GM23338 (cell line): ENCODE measurements around the gene ASPG. TPM values are rescaled to one million over a fixed set of nuclear protein-coding genes. Genes with fewer than 3 reads are reported as not detected.

ENCODE experiments used
- ATAC-seq: fragments of 200-7000 bp; cut with Tn5 transposase; 3 replicates; pipeline ENCODE4 v1.9.1; 2020
- DNase-seq: peaks from one replicate; pipeline ENCODE4 v3.0.0-alpha.2; 2015; ENCODE audit warnings: low spot score
- H2AFZ ChIP-seq: fragments of 200-600 bp; sonication (generic); 2 replicates; pipeline ENCODE4 v1.8.0; 2016; ENCODE audit warnings: antibody characterized with exemption, mild to moderate bottlenecking, moderate library complexity
- H3F3A ChIP-seq: fragments of 200-600 bp; sonication (generic); replicated peaks from 2 replicates; pipeline ENCODE4 v1.8.0; 2017; ENCODE audit warnings: antibody characterized with exemption, mixed run types, low read depth
- H3K27ac ChIP-seq: fragments of 200-600 bp; sonication (generic); 2 replicates; pipeline ENCODE4 v1.6.1; 2016; ENCODE audit warnings: low read depth
- H3K27me3 ChIP-seq: fragments of 200-600 bp; sonication (generic); 2 replicates; pipeline ENCODE4 v1.8.0; 2016; ENCODE audit warnings: mild to moderate bottlenecking, mixed run types, moderate library complexity; ENCODE audit not compliant: insufficient read depth
- H3K36me3 ChIP-seq: fragments of 200-600 bp; sonication (generic); 2 replicates; pipeline ENCODE4 v1.8.0; 2016; ENCODE audit warnings: mild to moderate bottlenecking; ENCODE audit not compliant: insufficient read depth
- H3K4me1 ChIP-seq: fragments of 200-600 bp; sonication (generic); 2 replicates; pipeline ENCODE4 v1.8.0; 2016; ENCODE audit warnings: mild to moderate bottlenecking, moderate library complexity; ENCODE audit not compliant: insufficient read depth
- H3K4me2 ChIP-seq: fragments of 200-600 bp; sonication (generic); 2 replicates; pipeline ENCODE4 v1.7.1; 2017; ENCODE audit warnings: mixed run types
- H3K4me3 ChIP-seq: fragments of 200-600 bp; sonication (generic); 2 replicates; pipeline ENCODE4 v1.6.1; 2016; ENCODE audit warnings: mixed run types
- H3K79me2 ChIP-seq: fragments of 200-600 bp; sonication (generic); replicated peaks from 2 replicates; pipeline ENCODE4 v1.8.0; 2017; ENCODE audit warnings: mild to moderate bottlenecking; ENCODE audit not compliant: insufficient read depth
- H3K9me2 ChIP-seq: fragments of 200-600 bp; sonication (generic); 2 replicates; pipeline ENCODE4 v1.8.0; 2017; ENCODE audit not compliant: insufficient read depth
- H4K20me1 ChIP-seq: fragments of 200-600 bp; sonication (generic); replicated peaks from 2 replicates; pipeline ENCODE4 v1.8.0; 2017; ENCODE audit warnings: mild to moderate bottlenecking; ENCODE audit not compliant: insufficient read depth
- H3K27ac Mint-ChIP-seq: 2 replicates; pipeline ENCODE4 v1.8.0; 2020; ENCODE audit warnings: inconsistent platforms, mild to moderate bottlenecking, moderate library complexity, mixed read lengths
- H3K27me3 Mint-ChIP-seq: 3 replicates; pipeline ENCODE4 v1.8.0; 2022; ENCODE audit warnings: low read depth, mild to moderate bottlenecking, moderate library complexity, mixed read lengths, inconsistent platforms; ENCODE audit not compliant: insufficient read depth, poor library complexity
- H3K36me3 Mint-ChIP-seq: 3 replicates; pipeline ENCODE4 v1.8.0; 2021; ENCODE audit warnings: low read depth, mild to moderate bottlenecking, inconsistent platforms, moderate library complexity, mixed read lengths
- H3K4me1 Mint-ChIP-seq: 3 replicates; pipeline ENCODE4 v1.8.0; 2020; ENCODE audit warnings: mild to moderate bottlenecking, inconsistent platforms, mixed read lengths
- H3K4me3 Mint-ChIP-seq: 3 replicates; pipeline ENCODE4 v1.8.0; 2021; ENCODE audit warnings: moderate library complexity, mild to moderate bottlenecking, inconsistent platforms, mixed read lengths
- H3K9me3 Mint-ChIP-seq: 3 replicates; pipeline ENCODE4 v1.8.0; 2020; ENCODE audit warnings: moderate library complexity, mild to moderate bottlenecking, inconsistent platforms, mixed read lengths
- CREB1 ChIP-seq: fragments of 250-450 bp; sonication (Bioruptor Pico); IDR thresholded peaks from 2 replicates; pipeline ENCODE4 v1.5.0; 2020; ENCODE audit warnings: low read depth, mild to moderate bottlenecking, moderate library complexity
- EZH2 ChIP-seq: fragments of 200-600 bp; sonication (generic); IDR thresholded peaks from one replicate; pipeline ENCODE4 v1.8.0; 2017; ENCODE audit warnings: antibody characterized with exemption, mild to moderate bottlenecking, low read depth; ENCODE audit not compliant: unreplicated experiment
- NANOG ChIP-seq: IDR thresholded peaks from 2 replicates; pipeline ENCODE4 v1.6.1; 2016; ENCODE audit warnings: antibody characterized with exemption, borderline replicate concordance
- POLR2AphosphoS5 ChIP-seq: IDR thresholded peaks from 2 replicates; pipeline ENCODE4 v1.6.1; 2016; ENCODE audit warnings: antibody characterized with exemption, low read depth
- REST ChIP-seq: IDR thresholded peaks from one replicate; pipeline ENCODE4 v1.6.1; 2018; ENCODE audit warnings: antibody characterized with exemption; ENCODE audit not compliant: unreplicated experiment
- STAT1 ChIP-seq: IDR thresholded peaks from one replicate; pipeline ENCODE4 v1.6.1; 2016; ENCODE audit warnings: antibody characterized with exemption; ENCODE audit not compliant: unreplicated experiment
- ZNF114 ChIP-seq: fragments of 250-450 bp; sonication (Bioruptor Pico); IDR thresholded peaks from 2 replicates; pipeline ENCODE4 v1.5.0; 2020; ENCODE audit warnings: mild to moderate bottlenecking, moderate library complexity
- ZNF331 ChIP-seq: fragments of 250-450 bp; sonication (Bioruptor Pico); IDR thresholded peaks from 2 replicates; pipeline ENCODE4 v1.5.0; 2020; ENCODE audit warnings: low read depth, mild to moderate bottlenecking, moderate library complexity
- polyA plus RNA-seq: library from polyadenylated mRNA; unstranded; fragments of >200 nt; fragmentation: Nextera tagmentation; extraction: Ambion mirVana; gene quantifications from 2 replicates; pipeline ENCODE4 v1.2.1, GENCODE V29; 2016
- total RNA-seq: library from RNA; depleted of rRNA; stranded (reverse); fragments of >200 nt; shearing (Covaris generic); gene quantifications from 2 replicates; pipeline ENCODE4 v1.2.3, GENCODE V29; 2014
- TF ChIP-seq, protein P1 (sequence below): fragments of 250-450 bp; sonication (Bioruptor Pico); IDR thresholded peaks from 2 replicates; pipeline ENCODE4 v1.5.0; 2020; ENCODE audit warnings: mild to moderate bottlenecking, moderate library complexity
- TF ChIP-seq, protein P2 (sequence below): IDR thresholded peaks from 2 replicates; pipeline ENCODE4 v1.6.1; 2016; ENCODE audit warnings: antibody characterized with exemption

Gene ASPG
- total and polyA plus RNA-seq, 2 experiments from 2014 or later, result 0.61 to 6.2 TPM

- TF ChIP-seq, protein P1, sequence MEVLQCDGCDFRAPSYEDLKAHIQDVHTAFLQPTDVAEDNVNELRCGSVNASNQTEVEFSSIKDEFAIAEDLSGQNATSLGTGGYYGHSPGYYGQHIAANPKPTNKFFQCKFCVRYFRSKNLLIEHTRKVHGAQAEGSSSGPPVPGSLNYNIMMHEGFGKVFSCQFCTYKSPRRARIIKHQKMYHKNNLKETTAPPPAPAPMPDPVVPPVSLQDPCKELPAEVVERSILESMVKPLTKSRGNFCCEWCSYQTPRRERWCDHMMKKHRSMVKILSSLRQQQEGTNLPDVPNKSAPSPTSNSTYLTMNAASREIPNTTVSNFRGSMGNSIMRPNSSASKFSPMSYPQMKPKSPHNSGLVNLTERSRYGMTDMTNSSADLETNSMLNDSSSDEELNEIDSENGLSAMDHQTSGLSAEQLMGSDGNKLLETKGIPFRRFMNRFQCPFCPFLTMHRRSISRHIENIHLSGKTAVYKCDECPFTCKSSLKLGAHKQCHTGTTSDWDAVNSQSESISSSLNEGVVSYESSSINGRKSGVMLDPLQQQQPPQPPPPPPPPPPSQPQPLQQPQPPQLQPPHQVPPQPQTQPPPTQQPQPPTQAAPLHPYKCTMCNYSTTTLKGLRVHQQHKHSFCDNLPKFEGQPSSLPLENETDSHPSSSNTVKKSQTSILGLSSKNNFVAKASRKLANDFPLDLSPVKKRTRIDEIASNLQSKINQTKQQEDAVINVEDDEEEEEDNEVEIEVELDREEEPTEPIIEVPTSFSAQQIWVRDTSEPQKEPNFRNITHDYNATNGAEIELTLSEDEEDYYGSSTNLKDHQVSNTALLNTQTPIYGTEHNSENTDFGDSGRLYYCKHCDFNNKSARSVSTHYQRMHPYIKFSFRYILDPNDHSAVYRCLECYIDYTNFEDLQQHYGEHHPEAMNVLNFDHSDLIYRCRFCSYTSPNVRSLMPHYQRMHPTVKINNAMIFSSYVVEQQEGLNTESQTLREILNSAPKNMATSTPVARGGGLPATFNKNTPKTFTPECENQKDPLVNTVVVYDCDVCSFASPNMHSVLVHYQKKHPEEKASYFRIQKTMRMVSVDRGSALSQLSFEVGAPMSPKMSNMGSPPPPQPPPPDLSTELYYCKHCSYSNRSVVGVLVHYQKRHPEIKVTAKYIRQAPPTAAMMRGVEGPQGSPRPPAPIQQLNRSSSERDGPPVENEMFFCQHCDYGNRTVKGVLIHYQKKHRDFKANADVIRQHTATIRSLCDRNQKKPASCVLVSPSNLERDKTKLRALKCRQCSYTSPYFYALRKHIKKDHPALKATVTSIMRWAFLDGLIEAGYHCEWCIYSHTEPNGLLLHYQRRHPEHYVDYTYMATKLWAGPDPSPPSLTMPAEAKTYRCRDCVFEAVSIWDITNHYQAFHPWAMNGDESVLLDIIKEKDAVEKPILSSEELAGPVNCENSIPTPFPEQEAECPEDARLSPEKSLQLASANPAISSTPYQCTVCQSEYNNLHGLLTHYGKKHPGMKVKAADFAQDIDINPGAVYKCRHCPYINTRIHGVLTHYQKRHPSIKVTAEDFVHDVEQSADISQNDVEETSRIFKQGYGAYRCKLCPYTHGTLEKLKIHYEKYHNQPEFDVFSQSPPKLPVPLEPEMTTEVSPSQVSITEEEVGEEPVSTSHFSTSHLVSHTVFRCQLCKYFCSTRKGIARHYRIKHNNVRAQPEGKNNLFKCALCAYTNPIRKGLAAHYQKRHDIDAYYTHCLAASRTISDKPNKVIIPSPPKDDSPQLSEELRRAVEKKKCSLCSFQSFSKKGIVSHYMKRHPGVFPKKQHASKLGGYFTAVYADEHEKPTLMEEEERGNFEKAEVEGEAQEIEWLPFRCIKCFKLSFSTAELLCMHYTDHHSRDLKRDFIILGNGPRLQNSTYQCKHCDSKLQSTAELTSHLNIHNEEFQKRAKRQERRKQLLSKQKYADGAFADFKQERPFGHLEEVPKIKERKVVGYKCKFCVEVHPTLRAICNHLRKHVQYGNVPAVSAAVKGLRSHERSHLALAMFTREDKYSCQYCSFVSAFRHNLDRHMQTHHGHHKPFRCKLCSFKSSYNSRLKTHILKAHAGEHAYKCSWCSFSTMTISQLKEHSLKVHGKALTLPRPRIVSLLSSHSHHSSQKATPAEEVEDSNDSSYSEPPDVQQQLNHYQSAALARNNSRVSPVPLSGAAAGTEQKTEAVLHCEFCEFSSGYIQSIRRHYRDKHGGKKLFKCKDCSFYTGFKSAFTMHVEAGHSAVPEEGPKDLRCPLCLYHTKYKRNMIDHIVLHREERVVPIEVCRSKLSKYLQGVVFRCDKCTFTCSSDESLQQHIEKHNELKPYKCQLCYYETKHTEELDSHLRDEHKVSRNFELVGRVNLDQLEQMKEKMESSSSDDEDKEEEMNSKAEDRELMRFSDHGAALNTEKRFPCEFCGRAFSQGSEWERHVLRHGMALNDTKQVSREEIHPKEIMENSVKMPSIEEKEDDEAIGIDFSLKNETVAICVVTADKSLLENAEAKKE (CRISPR knock-in tag), result no peak
Observed at GRCh38 chr14:104120281-104120741, 34.8 kb downstream of the ASPG start (continued).

DNA sequence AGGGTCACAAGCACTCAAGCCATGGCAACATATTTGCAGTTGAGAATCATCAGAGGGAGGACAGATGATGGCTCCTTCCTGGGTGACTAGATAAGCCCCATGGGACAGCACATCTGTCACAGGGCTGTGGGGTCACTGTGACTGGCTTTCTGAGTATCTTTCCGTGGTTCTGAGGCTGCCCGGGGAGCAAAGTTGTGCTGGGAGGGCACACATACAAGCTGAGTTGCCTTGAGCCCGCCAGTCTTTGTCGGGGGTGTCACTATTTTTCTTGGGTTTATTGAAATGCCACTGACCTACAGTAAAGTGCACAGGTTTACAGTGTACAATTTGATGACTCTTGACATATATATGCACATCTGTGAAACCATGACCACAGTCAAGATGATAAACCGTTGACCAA lies 35.6 kb downstream of the ASPG start:
- DNase-seq (no peak), ATAC-seq (no peak)
- no peaks in the 10 kb centered on the region for H3K9me2 ChIP-seq
- no peak overlapping the region for H3K27ac Mint-ChIP-seq
- peaks cover 5% of the 10 kb centered on the region; the same call in 1 of the 3 replicates for H3K4me1 Mint-ChIP-seq
- H3K36me3 Mint-ChIP-seq, result peaks cover 6% of the 10 kb centered on the region; the same call in 2 of the 3 replicates
- no peak overlapping the region for H3K4me3 ChIP-seq
- TF ChIP-seq POLR2AphosphoS5 (no peak), NANOG (no peak), ZNF114 (no peak), REST (no peak), EZH2 (no peak), STAT1 (no peak), ZNF331 (CRISPR knock-in tag) (no peak), CREB1 (CRISPR knock-in tag) (no peak)
- TF ChIP-seq, protein P2, sequence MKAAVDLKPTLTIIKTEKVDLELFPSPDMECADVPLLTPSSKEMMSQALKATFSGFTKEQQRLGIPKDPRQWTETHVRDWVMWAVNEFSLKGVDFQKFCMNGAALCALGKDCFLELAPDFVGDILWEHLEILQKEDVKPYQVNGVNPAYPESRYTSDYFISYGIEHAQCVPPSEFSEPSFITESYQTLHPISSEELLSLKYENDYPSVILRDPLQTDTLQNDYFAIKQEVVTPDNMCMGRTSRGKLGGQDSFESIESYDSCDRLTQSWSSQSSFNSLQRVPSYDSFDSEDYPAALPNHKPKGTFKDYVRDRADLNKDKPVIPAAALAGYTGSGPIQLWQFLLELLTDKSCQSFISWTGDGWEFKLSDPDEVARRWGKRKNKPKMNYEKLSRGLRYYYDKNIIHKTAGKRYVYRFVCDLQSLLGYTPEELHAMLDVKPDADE, result no peak
- no peak overlapping the region for H3K4me3 Mint-ChIP-seq
- no peak overlapping the region for H3K4me2 ChIP-seq
- no peaks in the 10 kb centered on the region for H3F3A ChIP-seq
- peaks cover 19% of the 10 kb centered on the region for H3K9me3 Mint-ChIP-seq
- H3K36me3 ChIP-seq, result no peaks in the 10 kb centered on the region
- no peak overlapping the region for H2AFZ ChIP-seq
- peaks cover 32% of the 10 kb centered on the region for H3K27me3 ChIP-seq
- no peaks in the 10 kb centered on the region for H3K79me2 ChIP-seq
- no peak overlapping the region for H3K27ac ChIP-seq
- H3K27me3 Mint-ChIP-seq, result peaks cover 25% of the 10 kb centered on the region
- no peaks in the 10 kb centered on the region for H4K20me1 ChIP-seq
- H3K4me1 ChIP-seq, result no peaks in the 10 kb centered on the region; the same call in 1 of the 2 replicates
